ENCODE results near the gene GRIK4.

DNA sequence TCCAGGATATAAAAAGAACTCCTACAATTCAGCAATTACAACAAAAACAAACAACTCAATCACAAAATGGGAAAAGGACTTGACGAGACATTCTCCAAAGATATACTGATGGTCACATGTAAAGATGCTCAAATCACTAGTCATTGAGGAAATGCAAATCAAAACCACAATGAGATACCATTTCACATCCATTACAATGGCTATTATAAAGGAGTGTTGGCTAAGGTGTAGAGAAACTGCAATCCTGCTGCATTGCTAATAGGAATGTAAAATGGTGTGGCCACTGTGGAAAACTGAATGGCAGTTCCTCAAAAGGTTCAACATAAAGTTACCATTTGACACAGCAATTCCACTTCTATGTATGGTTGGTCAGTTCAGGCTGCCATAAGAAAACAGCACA, 500.5 kb downstream of the GRIK4 start:
- TF ChIP-seq, protein P1, sequence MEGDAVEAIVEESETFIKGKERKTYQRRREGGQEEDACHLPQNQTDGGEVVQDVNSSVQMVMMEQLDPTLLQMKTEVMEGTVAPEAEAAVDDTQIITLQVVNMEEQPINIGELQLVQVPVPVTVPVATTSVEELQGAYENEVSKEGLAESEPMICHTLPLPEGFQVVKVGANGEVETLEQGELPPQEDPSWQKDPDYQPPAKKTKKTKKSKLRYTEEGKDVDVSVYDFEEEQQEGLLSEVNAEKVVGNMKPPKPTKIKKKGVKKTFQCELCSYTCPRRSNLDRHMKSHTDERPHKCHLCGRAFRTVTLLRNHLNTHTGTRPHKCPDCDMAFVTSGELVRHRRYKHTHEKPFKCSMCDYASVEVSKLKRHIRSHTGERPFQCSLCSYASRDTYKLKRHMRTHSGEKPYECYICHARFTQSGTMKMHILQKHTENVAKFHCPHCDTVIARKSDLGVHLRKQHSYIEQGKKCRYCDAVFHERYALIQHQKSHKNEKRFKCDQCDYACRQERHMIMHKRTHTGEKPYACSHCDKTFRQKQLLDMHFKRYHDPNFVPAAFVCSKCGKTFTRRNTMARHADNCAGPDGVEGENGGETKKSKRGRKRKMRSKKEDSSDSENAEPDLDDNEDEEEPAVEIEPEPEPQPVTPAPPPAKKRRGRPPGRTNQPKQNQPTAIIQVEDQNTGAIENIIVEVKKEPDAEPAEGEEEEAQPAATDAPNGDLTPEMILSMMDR (IDR thresholded peaks at IDR 0.05; ENCODE audit: low read length), result no peak
- TF ChIP-seq EZH2 (IDR thresholded peaks at IDR 0.05; ENCODE audit: borderline replicate concordance, low read length), result no peak

Measured in OCI-LY1 (cell line).